H1 (cell line): ENCODE data around the gene AANAT. TPM values are rescaled to one million over a fixed set of nuclear protein-coding genes. Genes with fewer than 3 reads are reported as not detected.

Experiments used
- CTCF ChIA-PET: fragments of 300-600 bp; sonication (Branson Sonifier 250); formaldehyde crosslinking; loops from one replicate; lab custom pipeline; 2021; ENCODE audit not compliant: partially characterized antibody; lab: Charles Lee
- POLR2A ChIA-PET: fragments of 300-600 bp; sonication (Branson Sonifier 250); formaldehyde crosslinking; loops from one replicate; lab custom pipeline; 2021; ENCODE audit warnings: inconsistent platforms; ENCODE audit not compliant: partially characterized antibody; lab: Charles Lee
- DNase-seq, 2 experiments: peaks; one replicate each; pipeline versions ENCODE4 v3.0.0 to v3.0.0-alpha.2; 2010 to 2022; ENCODE audit warnings: low spot score in 2 of 2, low read depth in 1 of 2, mixed read lengths in 1 of 2
- FAIRE-seq: peaks from 2 replicates; lab custom pipeline; 2011; peaks lifted over from hg19 to GRCh38; lab: Jason Lieb, UNC
- H2AFZ ChIP-seq: 2 replicates; pipeline ENCODE4 v1.8.1; 2012; ENCODE audit warnings: low read length, inconsistent platforms
- H2AK5ac ChIP-seq: 2 replicates; pipeline ENCODE4 v1.6.1; 2013; ENCODE audit warnings: low read depth, low read length
- H2BK120ac ChIP-seq: replicated peaks from 2 replicates; pipeline ENCODE3; 2013; ENCODE audit warnings: low read depth, low read length, inconsistent platforms
- H2BK12ac ChIP-seq: 2 replicates; pipeline ENCODE4 v1.6.1; 2013; ENCODE audit warnings: low read depth, low read length
- H2BK15ac ChIP-seq: 2 replicates; pipeline ENCODE4 v1.6.1; 2013; ENCODE audit warnings: low read length
- H2BK20ac ChIP-seq: 2 replicates; pipeline ENCODE4 v1.6.1; 2013; ENCODE audit warnings: low read length
- H2BK5ac ChIP-seq: 2 replicates; pipeline ENCODE4 v1.6.1; 2013; ENCODE audit warnings: low read depth, low read length
- H3K14ac ChIP-seq: 2 replicates; pipeline ENCODE4 v1.6.1; 2013; ENCODE audit warnings: inconsistent platforms; ENCODE audit not compliant: insufficient read length
- H3K18ac ChIP-seq: 2 replicates; pipeline ENCODE4 v1.6.1; 2013; ENCODE audit warnings: low read length; ENCODE audit errors: extremely low read depth
- H3K23ac ChIP-seq: 2 replicates; pipeline ENCODE4 v1.6.1; 2013; ENCODE audit warnings: inconsistent platforms; ENCODE audit not compliant: insufficient read length
- H3K23me2 ChIP-seq: 2 replicates; pipeline ENCODE4 v1.6.1; 2013; ENCODE audit warnings: low read depth, low read length
- H3K27ac ChIP-seq: 2 replicates; pipeline ENCODE4 v1.6.1; 2011; ENCODE audit warnings: low read depth, low read length, inconsistent platforms
- H3K27me3 ChIP-seq, 4 experiments: replicated peaks in 1 of 4; 1 replicate in 1 of 4; 2 replicates in 3 of 4; pipeline versions ENCODE4 v1.6.1 to v1.8.1; 2011 to 2013; ENCODE audit warnings: low read length in 3 of 4, mild to moderate bottlenecking in 3 of 4, inconsistent platforms in 2 of 4, mixed read lengths in 2 of 4, moderate library complexity in 1 of 4; ENCODE audit not compliant: control insufficient read depth in 3 of 4, insufficient read depth in 3 of 4; ENCODE audit errors: extremely low read depth in 1 of 4
- H3K36me3 ChIP-seq, 4 experiments: 2 replicates each; pipeline versions ENCODE4 v1.6.1 to v1.8.1; 2011 to 2013; ENCODE audit warnings: mild to moderate bottlenecking in 4 of 4, low read length in 3 of 4, moderate library complexity in 2 of 4, control low read depth in 1 of 4, inconsistent platforms in 1 of 4; ENCODE audit not compliant: insufficient read depth in 4 of 4, control insufficient read depth in 2 of 4
- H3K4ac ChIP-seq: replicated peaks from 2 replicates; pipeline ENCODE3; 2013; ENCODE audit warnings: low read length, low read depth, mixed read lengths, inconsistent platforms; ENCODE audit not compliant: insufficient read length
- H3K4me1 ChIP-seq, 4 experiments: replicated peaks in 1 of 4; 1 replicate in 1 of 4; 2 replicates in 3 of 4; pipeline versions ENCODE4 v1.6.1 to v1.8.1; 2011 to 2013; ENCODE audit warnings: low read length in 3 of 4, inconsistent platforms in 2 of 4, mixed read lengths in 1 of 4; ENCODE audit not compliant: insufficient read depth in 4 of 4, control insufficient read depth in 3 of 4
- H3K4me2 ChIP-seq, 2 experiments: 2 replicates each; pipeline versions ENCODE4 v1.6.1 to v1.8.1; 2011 to 2013; ENCODE audit warnings: low read depth in 2 of 2, low read length in 2 of 2, control low read depth in 1 of 2, inconsistent platforms in 1 of 2, mild to moderate bottlenecking in 1 of 2; ENCODE audit not compliant: insufficient read depth in 1 of 2
- H3K4me3 ChIP-seq, 4 experiments: fragments of 200-600, 300-600 bp in 1 of 4; sonication (generic), shearing (Covaris generic), sonication (Bioruptor Twin) in 1 of 4; 2 replicates each; pipeline versions ENCODE4 v1.5.1 to v1.8.1; 2011 to 2016; ENCODE audit warnings: low read length in 4 of 4, low read depth in 3 of 4, control low read depth in 2 of 4, inconsistent platforms in 2 of 4, mild to moderate bottlenecking in 2 of 4, mixed read lengths in 1 of 4, moderate library complexity in 1 of 4; ENCODE audit not compliant: insufficient read depth in 2 of 4; ENCODE audit errors: extremely low read depth in 1 of 4
- H3K56ac ChIP-seq: replicated peaks from 2 replicates; pipeline ENCODE3; 2013; ENCODE audit warnings: low read depth, mild to moderate bottlenecking, mixed read lengths, low read length, inconsistent platforms; ENCODE audit not compliant: insufficient read length
- H3K79me1 ChIP-seq: 2 replicates; pipeline ENCODE4 v1.6.1; 2013; ENCODE audit warnings: low read depth, low read length, control low read depth
- H3K79me2 ChIP-seq, 2 experiments: 2 replicates each; pipeline versions ENCODE4 v1.6.1 to v1.8.1; 2012 to 2013; ENCODE audit warnings: low read length in 2 of 2, mild to moderate bottlenecking in 2 of 2, inconsistent platforms in 1 of 2; ENCODE audit not compliant: insufficient read depth in 2 of 2, control insufficient read depth in 1 of 2
- H3K9ac ChIP-seq, 4 experiments: replicated peaks in 1 of 4; 1 replicate in 1 of 4; 2 replicates in 3 of 4; pipeline versions ENCODE4 v1.6.1 to v1.8.1; 2011 to 2013; ENCODE audit warnings: low read depth in 3 of 4, low read length in 3 of 4, control low read depth in 2 of 4, mild to moderate bottlenecking in 2 of 4, moderate library complexity in 2 of 4, inconsistent platforms in 1 of 4; ENCODE audit errors: extremely low read depth in 1 of 4
- H3K9me3 ChIP-seq, 2 experiments: 2 replicates each; pipeline versions ENCODE4 v1.6.1 to v1.8.1; 2012 to 2013; ENCODE audit warnings: mild to moderate bottlenecking in 2 of 2, moderate library complexity in 2 of 2, control low read depth in 1 of 2, inconsistent platforms in 1 of 2, low read depth in 1 of 2, low read length in 1 of 2, mixed read lengths in 1 of 2; ENCODE audit not compliant: insufficient read depth in 2 of 2
- H4K20me1 ChIP-seq, 2 experiments: replicated peaks in 1 of 2; 2 replicates each; pipeline versions ENCODE3 to v1.8.1; 2011 to 2013; ENCODE audit warnings: inconsistent platforms in 2 of 2, low read length in 2 of 2, mild to moderate bottlenecking in 1 of 2; ENCODE audit not compliant: insufficient read depth in 2 of 2, control insufficient read depth in 1 of 2
- H4K5ac ChIP-seq: 2 replicates; pipeline ENCODE4 v1.6.1; 2013; ENCODE audit warnings: low read length, low read depth, mixed read lengths, inconsistent platforms; ENCODE audit not compliant: insufficient read length
- H4K8ac ChIP-seq: 2 replicates; pipeline ENCODE4 v1.8.0; 2013; ENCODE audit warnings: mild to moderate bottlenecking, moderate library complexity, low read length, inconsistent platforms; ENCODE audit not compliant: insufficient read depth; ENCODE audit errors: extremely low read depth
- H4K91ac ChIP-seq: replicated peaks from 2 replicates; pipeline ENCODE3; 2013; ENCODE audit warnings: low read length, mixed read lengths, inconsistent platforms; ENCODE audit not compliant: insufficient read length
- CBX5 ChIP-seq: fragments of 300-800, 300-1000 bp; sonication (generic); IDR thresholded peaks from 2 replicates; pipeline ENCODE4 v1.7.1; 2016; ENCODE audit warnings: antibody characterized with exemption, low read length, low read depth
- CREB1 ChIP-seq: IDR thresholded peaks from 2 replicates; pipeline ENCODE4 v1.6.1; 2012; ENCODE audit warnings: inconsistent platforms
- KDM5A ChIP-seq: fragments of 200-600 bp; IDR thresholded peaks from 2 replicates; pipeline ENCODE4 v1.7.1; 2012; ENCODE audit warnings: mild to moderate bottlenecking, low read length, inconsistent platforms, mixed read lengths
- POLR2A ChIP-seq, 2 experiments: IDR thresholded peaks; 1 replicate in 1 of 2; 2 replicates in 1 of 2; pipeline ENCODE4 v1.6.1; 2011; ENCODE audit warnings: low read depth in 2 of 2, low read length in 2 of 2, mild to moderate bottlenecking in 2 of 2; ENCODE audit errors: control extremely low read depth in 1 of 2
- POLR2AphosphoS5 ChIP-seq: IDR thresholded peaks from 2 replicates; pipeline ENCODE4 v1.6.1; 2011; ENCODE audit warnings: low read depth, low read length
- RFX5 ChIP-seq: IDR thresholded peaks from 2 replicates; pipeline ENCODE4 v1.6.1; 2011; ENCODE audit warnings: low read depth, low read length, improper control_type of control experiment, borderline replicate concordance
- RNF2 ChIP-seq: fragments of 200-900, 300-1000 bp; sonication (generic); IDR thresholded peaks from 2 replicates; pipeline ENCODE4 v1.7.1; 2016; ENCODE audit warnings: borderline replicate concordance, low read depth, mild to moderate bottlenecking, antibody characterized with exemption, low read length; ENCODE audit not compliant: poor library complexity, severe bottlenecking; ENCODE audit errors: missing control alignments
- RXRA ChIP-seq: IDR thresholded peaks from 2 replicates; pipeline ENCODE4 v1.6.1; 2011; ENCODE audit warnings: low read depth, mild to moderate bottlenecking, low read length, moderate library complexity; ENCODE audit not compliant: insufficient read depth
- SIX5 ChIP-seq: IDR thresholded peaks from 2 replicates; pipeline ENCODE4 v1.6.1; 2011; ENCODE audit warnings: mild to moderate bottlenecking, low read depth, low read length
- SP2 ChIP-seq: IDR thresholded peaks from 2 replicates; pipeline ENCODE4 v1.6.1; 2012; ENCODE audit warnings: mild to moderate bottlenecking, low read length, inconsistent platforms
- ZNF274 ChIP-seq: IDR thresholded peaks from 2 replicates; pipeline ENCODE4 v1.7.0; 2012; ENCODE audit warnings: low read length, borderline replicate concordance; ENCODE audit errors: extremely low read depth
- WGBS, 2 experiments: shearing (Covaris generic) in 1 of 2; methylation state at CpG; one replicate each; pipeline versions ENCODE4 v1.1.6 to v1.1.7; 2013 to 2015; ENCODE audit warnings: low lambda C conversion rate in 2 of 2, mixed read lengths in 2 of 2, inconsistent platforms in 1 of 2, low coverage in 1 of 2, missing lambda C conversion rate in 1 of 2; ENCODE audit not compliant: insufficient replicate concordance in 2 of 2, insufficient coverage in 1 of 2, insufficient read length in 1 of 2; ENCODE audit errors: extremely low coverage in 1 of 2, missing lambda C conversion rate in 1 of 2; 5-methylcytosine and 5-hydroxymethylcytosine counted together
- polyA plus RNA-seq, 7 experiments: library from polyadenylated mRNA; depleted of rRNA in 3 of 7; stranded (reverse) in 5 of 7; unstranded in 2 of 7; fragments of >200 nt in 5 of 7; fragments of 200-250 nt in 2 of 7; gene quantifications; 1 replicate in 5 of 7; 2 replicates in 1 of 7; 4 replicates in 1 of 7; pipeline versions ENCODE4 v1.2.1 to v1.2.3, GENCODE V29; 2011 to 2013; ENCODE audit warnings: missing spikeins in 2 of 7, mixed read lengths in 2 of 7
- total RNA-seq: library from RNA; stranded (reverse); fragmentation: NEBNext Ultra II Directional; extraction: Animal tissue kit (Norgen Biotek cat#: 25700); gene quantifications from 2 replicates; pipeline ENCODE4 v1.2.1, GENCODE V29; 2021

The AANAT gene
- total and polyA plus RNA-seq, 2 of the 8 experiments (the other 6 are each of a cell fraction or from before 2014, with no cell fraction given): 0.53 TPM; not detected in 1

DNA sequence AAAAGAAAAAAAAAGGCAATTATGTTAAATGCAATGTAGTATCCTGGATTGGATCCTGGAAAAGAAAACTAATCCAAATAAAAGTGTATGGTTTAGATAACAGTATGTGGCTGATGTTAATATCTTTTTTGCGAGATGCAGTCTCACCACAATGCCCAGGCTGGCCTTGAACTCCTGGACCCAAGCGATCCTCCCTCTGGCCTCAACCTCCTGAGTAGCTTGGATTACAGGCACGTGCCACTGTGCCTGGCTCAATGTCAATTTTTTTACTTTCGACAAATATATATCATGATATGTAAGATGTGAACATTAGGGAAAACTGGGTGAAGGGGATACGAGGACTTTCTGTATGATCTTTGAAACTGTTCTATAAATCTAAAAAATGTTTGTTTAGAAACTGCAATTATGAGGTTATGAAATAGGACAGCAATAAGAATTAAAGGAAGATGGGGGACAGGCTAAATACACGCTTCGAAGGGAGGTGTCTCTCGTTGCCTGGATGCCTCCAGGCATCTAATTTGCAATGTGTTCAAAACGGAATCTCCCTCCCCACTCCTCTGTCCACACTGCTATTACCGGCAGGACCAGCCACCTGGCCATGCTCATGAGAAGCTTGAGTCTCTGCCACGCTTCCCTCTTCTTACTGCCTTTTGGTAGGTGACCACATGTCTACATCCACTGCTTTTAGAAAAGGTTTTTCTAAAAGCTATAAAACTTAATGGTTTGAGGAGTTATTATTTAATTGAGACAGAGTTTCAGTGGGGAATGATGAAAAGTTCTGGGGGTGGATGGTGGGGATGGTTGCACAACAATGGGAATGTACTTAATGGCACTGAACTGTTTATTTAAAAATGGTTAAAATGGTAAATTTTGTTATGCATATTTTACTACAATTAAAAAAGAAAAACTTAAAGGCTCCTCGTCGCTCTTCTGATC lies 29.7 kb upstream of the AANAT start:
- H3K23me2 ChIP-seq: no peaks in the 10 kb centered on the region
- H2BK120ac ChIP-seq: no peak overlapping the region
- 90% methylated on average over 13 of the region's 13 CpGs; no CpG with 5 or more reads in 1 of the 2 experiments for WGBS, 2 experiments
- H3K18ac ChIP-seq: no peak overlapping the region
- CTCF ChIA-PET: interaction anchor here (0.6 to 1.9 kb wide), 4 partner anchors 11 to 138 kb away, joined by 3 to 7 read pairs (median 6); no protein-coding TSS in a partner anchor
- POLR2A ChIA-PET: interaction anchor here (1.9 kb wide), 1 partner anchor 21 kb away, joined by 6 read pairs; no protein-coding TSS in a partner anchor
- no peak overlapping the region for H2AFZ ChIP-seq
- no peak overlapping the region for H3K4me3 ChIP-seq
- H2BK15ac ChIP-seq: no peak overlapping the region
- no peak overlapping the region for H4K91ac ChIP-seq
- H2BK20ac ChIP-seq: no peak overlapping the region
- H3K9ac ChIP-seq: no peak overlapping the region
- no peak for DNase-seq
- no peak overlapping the region for H4K8ac ChIP-seq
- H2AK5ac ChIP-seq: no peak overlapping the region
- no peak overlapping the region for H3K4me2 ChIP-seq
- H3K36me3 ChIP-seq: no peaks in the 10 kb centered on the region
- no peak overlapping the region for H2BK12ac ChIP-seq
- H3K14ac ChIP-seq: no peak overlapping the region
- H3K4me1 ChIP-seq: peaks cover 12 to 33% (median 28%) of the 10 kb centered on the region in 4 experiments
- peaks cover 30% of the 10 kb centered on the region for H3K79me1 ChIP-seq
- H3K9me3 ChIP-seq: no peaks in the 10 kb centered on the region
- H3K4ac ChIP-seq: no peak overlapping the region
- peaks cover 26 to 96% of the 10 kb centered on the region in 2 experiments for H3K79me2 ChIP-seq
- H3K27me3 ChIP-seq: no peaks in the 10 kb centered on the region
- no peak overlapping the region for H4K5ac ChIP-seq
- no peak for FAIRE-seq
- H3K27ac ChIP-seq: no peak overlapping the region
- peaks cover 10 to 36% of the 10 kb centered on the region in 2 experiments for H4K20me1 ChIP-seq
- H3K56ac ChIP-seq: no peak overlapping the region
- TF ChIP-seq KDM5A (no peak), RNF2 (no peak), RFX5 (no peak), SIX5 (no peak), CREB1 (no peak), RXRA (no peak), CBX5 (no peak), POLR2AphosphoS5 (no peak), POLR2A (IDR thresholded peaks at IDR 0.05; ENCODE audit: control extremely low read depth in 1 of 2, low read depth in 2 of 2, low read length in 2 of 2) (no peak), ZNF274 (no peak), SP2 (no peak)
- no peak overlapping the region for H2BK5ac ChIP-seq
- H3K23ac ChIP-seq: no peak overlapping the region
